Measurements from ENCODE around the gene ATP1A4.

ATP1A4 gene

GRCh38 chr1:160166166-160166868 is 14.9 kb downstream of the ATP1A4 start:
- H3K4me3 ChIP-seq (ENCODE audit: low read length) = no peak overlapping the region
- no peak for TF ChIP-seq ZNF274 (IDR thresholded peaks at IDR 0.05; ENCODE audit: low read depth, low read length)

GRCh38 chr1:160167056-160167455 is 15.7 kb downstream of the ATP1A4 start:
- TF ChIP-seq ZNF274 (IDR thresholded peaks at IDR 0.05; ENCODE audit: low read depth, low read length) = no peak
- no peak overlapping the region for H3K4me3 ChIP-seq (ENCODE audit: low read length)

GRCh38 chr1:160167580-160167979 is 16.2 kb downstream of the ATP1A4 start:
- no peak for TF ChIP-seq ZNF274 (IDR thresholded peaks at IDR 0.05; ENCODE audit: low read depth, low read length)
- no peak overlapping the region for H3K4me3 ChIP-seq (ENCODE audit: low read length)

GRCh38 chr1:160168016-160168415 is 16.6 kb downstream of the ATP1A4 start:
- TF ChIP-seq ZNF274 (IDR thresholded peaks at IDR 0.05; ENCODE audit: low read depth, low read length) = no peak
- no peak overlapping the region for H3K4me3 ChIP-seq (ENCODE audit: low read length)

- H3K4me3 ChIP-seq (ENCODE audit: low read length) = no peak overlapping the region
- no peak for TF ChIP-seq ZNF274 (IDR thresholded peaks at IDR 0.05; ENCODE audit: low read depth, low read length)
These were observed 17.4 kb downstream of the ATP1A4 start for GRCh38 chr1:160168609-160169369.

- TF ChIP-seq ZNF274 (IDR thresholded peaks at IDR 0.05; ENCODE audit: low read depth, low read length) = no peak
- H3K4me3 ChIP-seq (ENCODE audit: low read length) = no peak overlapping the region
These were observed 18.4 kb downstream of the ATP1A4 start for GRCh38 chr1:160169553-160170399.

GRCh38 chr1:160171354-160171753 is 20.0 kb downstream of the ATP1A4 start:
- TF ChIP-seq ZNF274 (IDR thresholded peaks at IDR 0.05; ENCODE audit: low read depth, low read length) = no peak
- H3K4me3 ChIP-seq (ENCODE audit: low read length) = no peak overlapping the region

- no peak overlapping the region for H3K4me3 ChIP-seq (ENCODE audit: low read length)
- no peak for TF ChIP-seq ZNF274 (IDR thresholded peaks at IDR 0.05; ENCODE audit: low read depth, low read length)
These were observed 20.6 kb downstream of the ATP1A4 start for GRCh38 chr1:160171980-160172379.

- TF ChIP-seq ZNF274 (IDR thresholded peaks at IDR 0.05; ENCODE audit: low read depth, low read length) = no peak
- no peak overlapping the region for H3K4me3 ChIP-seq (ENCODE audit: low read length)
These were observed 25.8 kb downstream of the ATP1A4 start for GRCh38 chr1:160177231-160177630.

GRCh38 chr1:160177667-160178066 is 26.3 kb downstream of the ATP1A4 start:
- no peak for TF ChIP-seq ZNF274 (IDR thresholded peaks at IDR 0.05; ENCODE audit: low read depth, low read length)

GRCh38 chr1:160178731-160179130 is 27.3 kb downstream of the ATP1A4 start:
- H3K4me3 ChIP-seq (ENCODE audit: low read length) = no peak overlapping the region
- no peak for TF ChIP-seq ZNF274 (IDR thresholded peaks at IDR 0.05; ENCODE audit: low read depth, low read length)

More at GRCh38 chr1:160177667-160178066, 26.3 kb downstream of the ATP1A4 start:
- H3K4me3 ChIP-seq (ENCODE audit: low read length) = no peak overlapping the region

- no peak for TF ChIP-seq ZNF274 (IDR thresholded peaks at IDR 0.05; ENCODE audit: low read depth, low read length)
- no peak overlapping the region for H3K4me3 ChIP-seq (ENCODE audit: low read length)
These were observed 27.9 kb downstream of the ATP1A4 start for GRCh38 chr1:160179336-160179735.

GRCh38 chr1:160186246-160186645 is 34.8 kb downstream of the ATP1A4 start:
- TF ChIP-seq ZNF274 (IDR thresholded peaks at IDR 0.05; ENCODE audit: low read depth, low read length) = no peak
- H3K4me3 ChIP-seq (ENCODE audit: low read length) = no peak overlapping the region

GRCh38 chr1:160186729-160187128 is 35.3 kb downstream of the ATP1A4 start:
- H3K4me3 ChIP-seq (ENCODE audit: low read length) = no peak overlapping the region
- TF ChIP-seq ZNF274 (IDR thresholded peaks at IDR 0.05; ENCODE audit: low read depth, low read length) = no peak

Data from GM08714 (cell line).